ENCODE data around the gene COQ10A.
"Not testable (repeated sequence)": the region's sequence is repeated elsewhere in the genome, so short reads cannot be mapped to it uniquely, and the experiment has no call there.

The COQ10A gene

DNA sequence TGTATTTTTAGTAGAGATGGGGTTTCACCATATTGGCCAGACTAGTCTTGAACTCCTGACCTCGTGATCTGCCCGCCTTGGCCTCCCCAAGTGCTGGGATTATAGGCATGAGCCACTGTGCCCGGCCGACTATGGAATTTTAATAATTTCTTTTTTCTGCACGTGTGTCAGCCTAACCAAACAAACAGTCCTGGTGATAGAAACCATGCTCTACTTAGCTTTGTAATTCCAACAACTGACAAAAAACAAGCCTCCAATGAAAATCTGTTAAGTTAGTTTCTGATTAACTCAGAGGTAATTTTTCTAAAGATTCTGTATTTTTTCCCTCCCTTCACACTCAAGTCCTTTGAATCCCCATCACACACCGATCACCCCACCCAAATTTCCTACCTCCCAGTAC, 15.3 kb downstream of the COQ10A start:
- no peak for DNase-seq

DNA sequence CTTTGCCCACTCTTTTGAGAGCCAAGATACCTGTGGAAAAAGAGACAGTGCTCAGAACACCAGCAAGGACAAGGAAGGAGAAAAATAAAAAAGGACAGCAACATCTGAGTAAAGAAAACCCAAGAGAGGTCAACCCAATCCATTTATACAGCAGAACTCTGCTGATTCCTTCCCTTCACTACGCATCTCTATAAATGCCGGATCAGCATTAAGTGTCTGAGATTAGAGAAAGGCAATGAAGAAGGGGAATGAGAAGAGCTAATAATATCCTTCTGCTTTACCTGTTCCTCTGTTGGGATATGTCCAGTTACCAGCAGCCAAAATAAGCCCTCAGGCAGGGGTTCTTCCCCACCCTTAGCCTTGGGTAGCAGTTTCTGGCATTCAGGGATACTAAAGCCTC, 15.8 kb downstream of the COQ10A start:
- no peak for DNase-seq

DNA sequence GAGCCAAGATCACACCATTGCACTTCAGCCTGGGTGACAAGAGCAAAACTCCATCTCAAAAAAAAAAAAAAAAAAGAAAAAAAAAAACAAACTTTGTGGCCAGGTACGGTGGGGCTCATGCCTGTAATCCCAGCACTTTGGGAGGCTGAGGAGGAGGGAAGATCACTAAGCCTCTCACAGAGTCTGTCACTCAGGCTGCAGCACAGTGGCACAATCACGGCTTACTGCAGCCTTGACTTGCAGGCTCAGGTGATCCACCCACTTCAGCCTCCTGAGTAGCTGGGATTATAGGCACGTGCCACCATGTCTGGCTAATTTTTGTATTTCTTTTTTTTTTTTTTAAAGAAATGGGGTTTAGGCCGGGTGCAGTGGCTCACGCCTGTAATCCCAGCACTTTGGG, 17.5 kb downstream of the COQ10A start:
- not testable (repeated sequence) for DNase-seq

DNA sequence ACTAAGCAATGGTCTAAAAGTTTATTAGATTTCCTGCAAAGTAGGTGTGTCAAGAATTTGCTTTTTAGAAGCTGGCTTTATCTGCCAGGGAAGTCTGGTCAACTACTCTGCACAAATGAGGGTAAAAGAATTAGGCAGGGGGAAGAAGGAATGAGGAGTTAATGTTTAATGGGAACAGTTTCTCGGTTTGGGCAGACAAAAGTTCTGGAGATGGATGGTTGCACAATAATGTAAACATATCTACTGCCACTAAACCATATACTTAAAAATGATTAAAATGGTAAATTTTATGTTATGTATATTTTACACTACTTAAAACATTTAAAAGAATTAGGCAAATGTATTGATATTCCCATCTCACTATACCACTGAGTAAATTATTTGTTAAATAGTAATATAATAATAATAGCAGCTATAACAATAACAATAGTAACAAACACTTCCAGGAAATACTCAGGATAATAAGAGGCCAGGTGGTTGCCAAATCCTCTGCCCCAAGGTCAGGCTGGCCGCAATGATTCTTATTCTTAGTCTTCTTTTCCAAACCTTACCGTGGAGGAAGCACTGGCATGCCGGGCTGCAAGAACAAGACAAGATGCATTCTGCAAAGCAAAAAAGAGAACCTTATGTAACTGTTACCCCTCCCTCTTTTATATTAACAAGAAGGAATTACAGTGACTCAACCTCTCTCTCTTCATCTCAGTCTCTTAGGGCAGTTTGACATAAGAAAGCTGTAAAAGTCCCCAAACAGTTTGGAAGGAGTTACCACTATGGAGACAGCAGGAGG, 19.5 kb downstream of the COQ10A start:
- no peak for DNase-seq

DNA sequence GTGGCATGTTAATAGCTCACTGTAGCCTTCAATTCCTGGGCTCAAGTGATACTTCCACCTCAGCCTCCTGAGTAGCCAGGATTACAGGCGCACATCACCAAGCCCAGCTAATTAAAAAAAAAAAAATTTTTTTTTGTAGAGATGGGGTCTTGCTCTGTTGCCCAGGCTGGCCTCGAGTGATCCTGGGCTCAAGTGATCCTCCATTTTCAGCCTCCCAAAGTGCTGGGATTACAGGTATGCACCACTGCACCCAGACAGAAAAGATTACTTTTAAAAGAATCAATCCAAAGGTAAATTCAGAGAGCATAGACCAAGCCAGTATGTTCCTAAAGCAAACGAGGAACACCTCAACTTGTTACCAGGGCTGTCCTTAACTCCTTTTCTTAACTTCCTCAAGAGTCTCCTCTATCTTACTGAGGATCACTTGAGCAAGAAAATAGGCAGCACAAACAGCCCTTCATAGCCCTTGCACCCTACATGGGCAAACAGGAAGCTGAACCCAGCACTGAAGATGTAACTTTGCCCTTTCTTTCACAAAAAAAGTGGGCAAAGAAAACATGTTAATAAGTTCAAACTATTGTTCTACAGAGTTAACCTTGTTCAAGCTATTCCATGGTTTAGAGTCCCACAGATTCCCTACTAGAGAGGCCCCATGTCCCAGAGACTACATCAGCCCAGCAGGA, 22.1 kb downstream of the COQ10A start:
- no peak for DNase-seq

DNA sequence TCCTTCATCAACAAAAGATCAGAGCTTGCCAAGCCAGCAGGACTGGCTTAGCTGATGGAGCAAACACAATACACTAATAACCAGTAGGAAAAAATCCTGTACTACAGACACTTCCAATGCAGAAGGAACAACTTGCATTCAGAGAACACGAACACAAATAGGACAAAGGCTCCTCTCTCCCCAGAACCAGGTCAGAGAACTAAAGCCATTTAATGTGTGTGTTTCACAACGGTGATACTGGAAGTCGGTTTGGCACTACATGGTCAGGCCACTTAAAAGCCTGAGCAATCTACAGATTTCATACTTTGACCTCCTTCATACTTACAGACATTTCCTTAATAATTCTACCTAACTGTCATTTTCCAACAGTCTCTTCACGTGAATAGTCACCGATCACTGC, 27.1 kb downstream of the COQ10A start:
- no peak for DNase-seq

DNA sequence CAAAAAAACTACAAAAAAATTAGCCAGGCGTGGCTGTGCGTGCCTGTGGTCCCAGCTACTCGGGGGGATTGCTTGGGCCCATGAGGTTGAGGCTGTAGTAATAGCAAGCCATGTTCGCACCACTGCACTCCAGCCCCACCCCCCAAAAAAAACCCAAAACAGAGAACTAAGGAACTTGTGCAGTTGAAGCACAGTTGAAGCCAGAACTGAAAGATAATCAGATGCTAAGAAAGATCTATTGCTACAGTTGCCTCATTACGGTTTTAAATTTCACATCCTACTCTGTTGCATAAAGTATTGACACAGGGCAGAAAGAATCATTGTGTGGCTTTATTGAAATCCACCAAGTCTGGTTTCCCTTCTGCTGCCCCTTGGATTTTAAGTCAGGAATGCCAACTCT, 29.6 kb downstream of the COQ10A start:
- DNase-seq = no peak

DNA sequence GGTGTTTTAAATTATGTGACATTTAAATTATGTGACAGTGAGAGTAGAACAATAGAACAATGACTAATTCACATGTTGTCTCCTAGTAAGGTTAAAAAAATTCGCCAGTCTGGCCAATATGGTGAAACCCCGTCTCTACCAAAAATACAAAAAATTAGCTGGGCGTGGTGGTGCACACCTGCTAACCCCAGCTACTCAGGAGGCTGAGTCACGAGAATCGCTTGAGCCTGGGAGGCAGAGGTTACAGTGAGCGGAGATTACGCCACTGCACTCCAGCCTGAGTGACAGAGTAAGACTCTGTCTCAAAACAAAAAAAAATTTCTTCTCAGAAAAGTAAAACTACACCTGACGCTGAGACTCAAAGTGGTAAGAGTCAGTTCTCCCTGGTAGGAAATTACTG, 30.7 kb downstream of the COQ10A start:
- no peak for DNase-seq

DNA sequence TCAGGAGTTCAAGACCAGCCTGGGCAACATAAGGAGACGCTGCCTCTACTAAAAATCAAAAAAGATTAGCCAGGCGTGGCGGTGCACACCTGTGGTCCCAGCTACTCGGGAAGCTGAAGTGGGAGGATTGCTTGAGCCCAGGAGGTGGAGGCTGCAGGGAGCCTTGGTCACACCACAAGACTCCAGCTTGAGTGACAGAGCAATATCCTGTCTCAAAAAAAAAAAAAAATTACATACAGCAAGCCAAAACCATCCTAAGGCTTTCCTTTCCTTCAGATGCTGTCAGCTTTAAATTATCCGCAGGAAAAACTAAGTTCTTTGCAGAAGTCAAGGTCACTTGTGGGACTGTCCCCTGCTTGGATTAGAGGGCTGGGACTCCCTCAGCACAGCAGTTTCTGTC, 32.1 kb downstream of the COQ10A start:
- no peak for DNase-seq

DNA sequence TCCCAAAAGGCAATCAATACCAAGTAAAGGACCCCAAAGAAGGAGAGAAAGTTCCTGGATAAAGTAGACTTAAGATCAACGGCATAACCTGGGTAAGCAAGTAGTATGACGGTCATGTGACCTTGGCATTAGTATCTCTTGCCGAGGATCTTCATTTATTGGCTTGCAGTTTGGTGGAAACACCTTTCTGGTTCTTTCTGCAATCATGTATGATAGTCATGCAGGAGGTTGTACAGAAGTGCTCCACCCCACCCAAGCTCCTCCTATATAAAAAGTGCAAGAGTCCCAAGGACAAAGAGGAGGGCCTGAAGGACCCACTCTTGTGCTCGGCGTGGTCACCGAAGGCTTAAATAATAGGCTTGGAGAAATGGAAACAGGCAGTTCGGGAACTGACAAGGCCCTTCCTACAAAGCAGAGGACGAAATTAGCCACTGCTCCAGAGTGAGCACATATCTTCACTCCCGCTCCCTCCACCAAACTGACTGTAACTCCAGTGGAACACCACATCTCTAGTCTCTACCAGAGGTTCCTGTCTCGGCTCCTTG, 32.6 kb downstream of the COQ10A start:
- no peak for DNase-seq

DNA sequence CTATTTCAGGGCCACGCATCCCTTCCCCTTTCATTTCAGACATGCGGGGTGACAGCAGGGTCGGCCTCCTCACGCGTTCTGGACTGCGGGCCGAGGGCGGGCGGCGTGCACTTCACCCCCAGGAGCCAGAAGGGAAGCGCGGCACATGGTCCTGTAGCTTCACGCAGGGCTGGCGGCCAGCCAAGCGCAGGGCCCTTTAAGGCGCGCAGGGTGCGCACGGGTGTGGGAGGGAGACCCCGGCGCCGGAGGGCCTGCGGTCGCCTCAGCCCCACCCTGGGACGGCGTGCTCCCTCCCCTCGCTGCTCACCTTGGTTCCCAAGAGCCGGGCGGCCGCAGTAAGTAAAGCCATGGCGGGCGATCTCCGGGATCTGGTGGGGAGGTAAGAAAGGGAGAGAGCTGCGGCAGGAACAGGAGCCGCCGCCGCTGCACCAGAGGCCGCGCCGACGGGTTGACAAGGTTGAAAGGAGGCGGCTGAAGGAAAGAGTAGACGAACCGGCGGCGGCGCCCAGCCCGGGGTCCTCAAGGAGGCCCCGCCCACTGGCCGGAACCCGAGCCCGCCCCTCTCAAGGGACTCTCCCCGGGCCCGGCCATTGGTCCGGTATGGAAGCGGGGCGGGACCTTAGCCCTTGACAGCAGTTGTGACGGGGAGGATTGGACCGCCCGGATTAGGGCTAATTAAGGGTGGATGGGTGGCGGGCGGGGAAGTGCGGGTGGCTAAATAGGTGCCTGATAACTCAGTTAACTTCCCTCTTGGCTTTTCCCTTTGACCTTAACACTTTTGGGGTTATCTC, 33.3 kb downstream of the COQ10A start, which contains the start of gene CS:
CS (minus strand) TSS at position 478 of the 791 bp plus-strand sequence; CDS start at position 349, 129 bp downstream.
- peak; percentile 98 for DNase-seq

DNA sequence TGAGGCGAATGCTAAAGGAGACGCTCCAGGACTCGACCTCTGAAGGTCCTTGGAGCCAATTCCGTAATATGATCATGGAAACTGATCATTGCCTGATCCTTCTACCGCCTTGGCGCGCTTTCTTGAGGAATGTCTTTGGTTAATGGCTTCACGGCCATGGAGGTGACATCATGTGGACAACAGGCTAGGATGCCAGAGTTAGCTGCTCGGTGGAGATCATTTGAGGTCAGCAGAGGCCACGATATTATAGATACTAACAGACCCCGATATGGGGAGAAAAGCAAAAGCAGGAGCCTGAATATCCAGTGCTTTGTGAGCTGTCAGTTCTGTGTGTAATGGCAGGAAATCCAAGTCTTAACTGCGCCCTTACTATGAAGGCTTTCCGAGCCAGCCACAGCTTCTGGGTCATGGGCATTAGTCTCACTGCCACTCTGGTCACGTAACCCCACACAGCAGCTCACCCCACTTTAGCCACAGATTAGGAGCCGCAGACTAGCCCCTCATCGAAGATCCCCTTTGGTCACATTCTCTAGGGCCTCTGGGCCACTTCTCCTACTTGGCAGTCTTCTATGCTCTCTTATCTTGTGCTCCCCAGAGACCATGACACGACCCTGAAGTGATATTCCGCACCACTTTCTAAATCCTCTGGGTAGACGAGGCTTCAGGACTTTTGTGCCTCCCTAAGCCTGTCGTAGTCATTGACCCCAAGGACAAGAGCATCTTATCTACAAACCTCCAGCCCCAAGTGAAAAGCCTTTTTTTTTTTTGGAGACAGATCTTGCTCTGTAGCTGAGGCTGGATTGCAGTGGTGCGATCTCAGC, 34.1 kb downstream of the COQ10A start:
- no peak for DNase-seq

DNA sequence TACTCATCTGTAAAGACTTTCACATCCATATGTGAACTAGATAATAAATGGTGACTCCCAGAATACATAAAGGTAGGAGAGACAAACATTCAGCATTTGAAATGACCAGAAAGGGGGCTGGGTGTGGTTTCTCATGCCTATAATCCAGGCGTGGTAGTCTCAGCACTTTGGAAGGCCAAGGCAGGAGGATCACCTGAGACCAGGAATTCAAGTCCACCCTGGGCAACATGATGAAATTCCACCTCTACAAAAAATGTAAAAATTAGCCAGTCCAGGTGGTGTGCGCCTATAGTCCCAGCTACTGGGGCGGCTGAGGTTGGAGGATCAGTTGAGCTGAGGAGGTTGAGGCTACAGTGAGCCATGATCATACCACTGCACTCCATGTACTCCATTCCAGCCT, 37.5 kb downstream of the COQ10A start:
- DNase-seq = no peak

DNA sequence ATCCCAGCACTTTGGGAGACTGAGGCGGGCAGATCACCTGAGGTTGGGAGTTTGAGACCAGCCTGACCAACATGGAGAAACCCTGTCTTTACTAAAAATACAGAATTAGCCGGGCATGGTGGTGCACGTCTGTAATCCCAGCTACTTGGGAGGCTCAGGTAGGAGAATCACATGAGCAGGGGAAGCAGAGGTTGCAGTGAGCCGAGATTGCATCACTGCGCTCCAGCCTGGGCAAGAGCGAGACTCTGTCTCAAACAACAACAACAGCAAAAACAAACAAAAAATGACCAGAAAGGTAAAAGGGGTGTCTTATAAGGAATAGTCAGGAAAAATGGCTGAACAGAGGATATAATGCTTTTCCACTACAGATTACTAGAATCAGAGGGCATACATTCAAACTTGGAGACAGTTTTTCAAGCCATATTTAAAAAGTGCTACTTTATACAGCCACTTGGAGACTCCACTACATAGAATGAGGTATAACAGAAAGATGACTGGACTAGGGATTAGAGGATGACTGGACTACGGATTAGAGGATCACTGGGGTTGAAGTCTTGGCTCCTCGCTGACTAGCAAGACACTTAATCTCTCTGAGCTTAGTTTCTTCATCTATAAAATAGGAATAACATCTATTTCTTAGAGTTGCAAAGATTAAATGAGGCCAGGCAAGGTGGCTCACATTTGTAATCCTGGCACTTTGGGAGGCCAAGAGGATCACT, 38.3 kb downstream of the COQ10A start:
- no peak for DNase-seq

DNA sequence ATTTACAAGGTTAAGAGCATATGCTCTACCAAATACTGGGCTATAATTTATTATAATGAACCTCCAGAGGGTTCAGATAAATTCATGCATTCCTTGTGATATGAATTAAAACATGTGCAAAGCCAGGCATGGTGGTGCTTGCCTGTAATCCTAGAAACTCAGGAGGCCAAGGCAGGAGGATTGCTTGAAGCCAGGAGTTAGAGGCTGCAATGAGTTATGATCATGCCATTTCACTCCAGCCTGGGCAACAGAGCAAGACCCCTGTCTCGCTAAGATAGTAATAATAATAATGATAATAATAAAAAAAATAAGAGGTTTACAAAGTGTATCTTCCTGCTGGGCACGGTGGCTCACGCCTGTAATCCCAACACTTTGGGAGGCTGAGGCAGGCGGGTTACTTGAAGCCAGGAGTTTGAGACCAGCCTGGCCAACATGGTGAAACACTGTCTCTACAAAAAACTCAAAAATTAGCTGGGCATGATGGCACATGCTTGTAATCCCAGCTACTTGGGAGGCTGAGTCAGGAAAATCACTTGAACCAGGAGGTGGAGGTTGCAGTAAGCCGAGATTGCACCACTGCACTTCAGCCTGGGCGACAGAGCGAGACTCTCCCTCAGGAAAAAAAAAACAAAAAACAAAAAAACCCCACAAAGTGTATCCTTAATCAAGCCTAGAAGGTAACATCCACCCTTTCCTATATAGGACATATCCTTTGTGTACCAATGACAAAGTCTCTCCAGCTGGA, 40.7 kb downstream of the COQ10A start:
- no peak for DNase-seq

DNA sequence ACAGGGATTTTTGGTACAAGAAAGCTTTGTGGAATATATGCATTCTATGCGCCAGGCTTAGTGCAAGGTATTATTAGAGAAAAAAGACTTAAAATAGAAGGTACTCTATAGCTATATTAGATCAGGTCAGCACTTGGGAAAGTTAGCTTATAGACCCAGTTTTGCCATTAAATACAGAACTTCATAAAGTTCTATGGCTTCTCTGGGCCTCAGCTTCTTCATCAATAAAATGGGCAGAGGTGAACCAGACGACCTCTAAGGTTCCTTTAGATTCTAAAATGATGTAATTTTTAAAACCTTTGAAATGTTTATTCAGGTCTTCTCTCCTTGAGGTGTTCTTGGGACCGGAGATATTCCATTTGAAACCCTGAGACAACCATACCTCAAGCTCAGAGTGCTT, 42.0 kb downstream of the COQ10A start:
- DNase-seq = no peak

DNA sequence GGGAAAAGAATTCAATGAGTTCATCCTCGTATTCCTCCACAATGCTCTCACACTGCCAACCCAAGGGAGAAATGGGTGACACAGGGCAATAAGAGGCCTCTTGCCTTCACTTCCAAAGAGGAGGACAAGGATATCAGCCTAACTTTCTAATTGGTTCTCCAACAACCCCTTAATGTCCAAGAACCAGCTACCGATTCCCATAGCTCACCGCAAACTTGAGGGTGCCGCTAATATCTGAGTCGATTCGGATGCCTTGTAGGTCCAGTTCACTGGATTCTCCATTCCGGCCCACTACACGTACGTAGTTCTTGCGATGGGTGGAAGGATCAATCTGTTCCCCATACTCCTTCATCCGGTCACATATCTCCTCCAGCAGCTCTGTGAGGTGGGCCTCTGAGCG, 44.3 kb downstream of the COQ10A start:
- no peak for DNase-seq

DNA sequence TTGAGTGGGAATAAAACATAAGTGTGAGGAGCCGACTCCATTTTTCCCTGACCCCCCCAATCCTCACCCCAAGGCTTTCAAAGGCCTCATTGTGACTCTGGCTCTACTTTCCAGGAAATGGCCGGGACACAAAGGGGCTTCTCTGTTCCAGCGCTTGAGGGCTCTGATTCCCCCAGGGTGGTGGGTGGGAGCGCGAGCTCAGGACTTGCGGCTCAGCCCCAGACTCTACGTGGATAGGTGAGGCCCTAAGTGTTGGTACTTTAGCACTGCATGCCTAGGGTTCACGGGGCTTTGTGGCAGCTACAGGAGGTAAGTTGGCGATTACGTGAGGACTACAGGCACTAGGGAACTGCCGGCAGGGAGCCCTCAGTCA, 48.5 kb downstream of the COQ10A start:
- DNase-seq = peak; percentile 56

DNA sequence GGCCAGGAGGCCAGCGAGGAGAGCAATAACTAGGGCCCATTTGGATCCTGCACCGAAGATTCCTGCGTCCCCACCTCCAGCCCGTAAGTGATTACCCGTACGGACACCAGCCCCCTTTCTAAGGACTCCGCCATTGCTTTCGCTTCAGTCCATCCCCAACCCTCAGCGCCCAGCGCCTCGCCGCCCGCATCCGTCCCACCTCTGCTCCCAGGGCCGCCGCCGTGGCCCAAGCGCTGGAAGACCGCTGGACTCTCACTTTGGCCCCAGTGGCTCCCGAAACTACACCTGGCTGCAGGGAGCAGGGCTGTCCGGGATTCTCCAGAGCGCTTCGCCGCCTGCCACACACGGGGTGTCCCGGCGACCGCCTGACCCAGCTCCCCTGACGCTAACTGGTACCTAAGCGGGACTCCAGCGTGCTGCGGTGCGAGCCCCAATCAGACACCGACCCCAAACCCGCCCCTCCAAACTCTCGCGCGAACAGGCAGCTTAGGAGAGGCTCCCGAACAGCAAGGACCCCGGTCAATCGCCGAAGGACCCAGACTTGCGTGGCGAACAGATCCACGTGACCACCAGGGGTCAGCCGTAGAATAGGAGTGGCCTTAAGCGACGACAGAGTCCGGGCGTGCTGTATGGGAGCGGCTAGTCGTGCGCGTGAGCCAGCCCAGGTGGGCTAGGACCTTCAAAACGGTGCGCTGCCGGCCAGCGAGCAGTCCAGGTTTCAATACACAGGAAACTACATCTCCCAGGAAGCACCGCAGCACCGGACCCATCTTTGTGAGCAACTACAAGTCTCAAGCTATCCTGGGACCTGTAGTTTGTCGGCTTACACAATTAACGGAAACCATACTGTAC, 49.1 kb downstream of the COQ10A start, which contains the start of gene CNPY2:
CNPY2 (minus strand) TSS at position 367 of the 852 bp plus-strand sequence. CDS start 771 bp downstream, outside the sequence.
- peak; percentile 97 for DNase-seq

DNA sequence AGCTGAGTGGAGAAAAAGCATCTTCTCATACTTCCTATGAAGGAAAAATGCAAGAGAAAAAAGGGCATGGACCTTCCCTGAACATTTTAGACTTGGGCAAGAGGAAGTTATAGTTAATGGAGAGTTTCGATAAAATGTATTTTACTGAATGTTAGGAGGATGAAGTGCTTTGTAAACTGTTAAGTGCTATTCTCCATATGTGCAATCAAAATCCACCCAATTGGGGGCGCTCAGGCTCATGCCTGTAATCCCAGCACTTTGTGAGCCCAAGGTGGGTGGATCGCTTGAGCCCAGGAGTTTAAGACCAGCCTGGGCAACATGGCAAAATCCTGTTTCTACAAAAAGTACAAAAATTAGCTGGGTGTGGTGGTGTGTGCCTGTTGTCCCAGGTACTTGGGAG, 50.9 kb downstream of the COQ10A start:
- no peak for DNase-seq

Measured in right forelimb (tissue), 1 donor.